Measurements from ENCODE around the gene PDLIM5.
"Not testable (repeated sequence)": the region's sequence is repeated elsewhere in the genome, so short reads cannot be mapped to it uniquely, and the experiment has no call there.

The PDLIM5 gene

DNA sequence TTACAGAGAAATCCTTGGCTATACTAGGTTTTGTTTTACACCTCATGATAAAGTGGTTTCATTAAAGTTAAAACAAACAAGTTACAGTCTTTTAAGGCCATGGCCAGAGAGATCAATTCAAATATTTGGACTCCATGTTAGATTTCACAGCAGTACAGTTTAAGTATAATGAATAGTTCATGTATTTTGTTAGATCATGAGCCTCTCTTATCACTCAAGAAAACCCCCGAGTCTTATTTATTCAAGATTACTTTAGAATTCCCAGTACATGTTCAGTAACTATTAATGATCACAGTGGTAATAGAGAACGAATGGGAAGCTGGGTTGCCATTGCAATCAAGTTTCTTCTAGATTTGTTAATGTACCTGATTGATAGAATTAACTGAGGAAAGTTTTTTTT is 15.2 kb downstream of the PDLIM5 start:
- DNase-seq: no peak

DNA sequence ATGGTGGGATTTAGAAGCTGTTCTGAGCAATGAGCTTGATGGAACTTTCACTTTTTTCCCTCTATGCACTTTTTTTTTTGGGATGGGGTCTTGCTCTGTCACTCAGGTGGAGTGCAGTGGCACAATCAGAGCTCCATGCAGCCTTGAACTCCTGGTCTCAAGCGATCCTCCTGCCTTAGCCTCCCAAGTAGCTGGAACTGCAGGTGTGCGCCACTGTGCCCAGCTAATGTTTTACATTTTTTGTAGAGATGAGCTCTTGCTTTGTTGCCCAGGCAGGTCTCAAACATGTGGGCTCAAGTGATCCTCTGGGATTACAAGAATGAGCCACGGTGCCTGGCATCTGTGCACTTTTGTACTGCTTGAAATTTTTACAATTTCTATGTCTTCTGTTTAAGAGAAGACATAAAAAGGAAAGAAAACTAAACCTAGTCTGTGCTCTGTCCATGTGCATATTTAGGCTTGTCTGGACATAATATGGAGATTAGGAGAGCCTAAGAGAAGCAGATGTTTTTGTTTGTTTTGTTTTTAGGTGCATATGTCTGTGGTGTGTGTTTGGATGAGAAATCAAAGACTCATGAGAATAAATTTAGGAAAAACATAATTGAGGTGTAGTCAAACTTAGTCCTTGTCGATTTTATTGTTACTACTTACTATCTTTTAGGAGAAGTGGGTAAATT is 16.5 kb downstream of the PDLIM5 start:
- no peak for DNase-seq

GRCh38 chr4:94469221-94469784 is 17.6 kb downstream of the PDLIM5 start:
- no peak for DNase-seq

DNA sequence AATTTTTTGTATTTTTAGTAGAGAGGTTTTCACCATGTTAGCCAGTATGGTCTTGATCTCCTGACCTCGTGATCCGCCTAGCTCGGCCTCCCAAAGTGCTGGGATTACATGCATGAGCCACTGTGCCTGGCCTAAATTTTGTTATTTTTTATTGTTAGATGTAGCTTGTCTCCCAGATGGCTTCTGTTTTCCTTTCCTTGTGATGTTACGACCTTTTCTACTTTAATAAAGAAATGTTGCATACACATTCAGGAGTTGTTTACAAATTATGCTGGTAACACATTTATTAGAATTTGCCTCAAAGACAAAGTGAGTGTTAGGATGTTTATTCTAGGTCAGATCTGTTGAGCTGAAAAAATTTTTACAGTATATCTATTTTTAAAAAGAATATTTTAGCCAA is 18.4 kb downstream of the PDLIM5 start:
- no peak for DNase-seq

DNA sequence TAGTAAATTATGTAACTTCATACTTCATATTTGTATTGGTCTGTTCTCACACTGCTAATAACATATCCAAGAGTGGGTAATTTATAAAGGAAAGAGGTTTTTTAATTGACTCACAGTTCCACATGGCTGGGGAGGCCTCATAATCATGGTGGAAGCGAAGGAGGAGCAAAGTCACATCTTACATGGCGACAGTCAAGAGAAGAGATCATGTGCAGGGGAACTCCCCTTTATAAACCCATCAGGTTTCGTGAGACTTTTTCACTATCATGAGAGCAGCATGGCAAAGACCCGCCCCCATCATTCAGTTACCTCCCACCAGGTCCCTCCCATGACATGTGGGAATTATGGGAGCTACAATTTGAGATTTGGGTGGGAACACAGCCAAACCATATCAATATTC is 19.0 kb downstream of the PDLIM5 start:
- DNase-seq: not testable (repeated sequence)

GRCh38 chr4:94472056-94472826 is 20.5 kb downstream of the PDLIM5 start:
- DNase-seq: no peak

DNA sequence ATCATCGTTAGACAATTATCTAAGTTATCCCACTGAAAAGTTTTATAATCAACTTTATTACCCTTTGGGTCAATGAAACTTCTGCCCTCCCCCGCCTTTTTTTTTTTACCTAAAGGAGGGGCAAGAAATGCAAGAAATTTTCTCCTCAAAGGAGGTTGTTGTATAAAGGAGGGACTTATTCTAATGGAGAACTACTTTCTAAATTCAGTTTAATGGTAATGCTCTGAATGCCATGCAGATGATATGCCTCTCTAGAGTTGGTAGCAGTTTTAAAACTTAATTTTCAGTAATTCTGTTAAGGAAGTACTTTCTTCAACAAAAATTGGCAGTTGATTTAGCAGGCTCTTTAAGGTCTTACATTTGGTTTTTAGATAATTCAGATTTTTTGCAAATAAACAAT is 23.3 kb downstream of the PDLIM5 start:
- DNase-seq: no peak

DNA sequence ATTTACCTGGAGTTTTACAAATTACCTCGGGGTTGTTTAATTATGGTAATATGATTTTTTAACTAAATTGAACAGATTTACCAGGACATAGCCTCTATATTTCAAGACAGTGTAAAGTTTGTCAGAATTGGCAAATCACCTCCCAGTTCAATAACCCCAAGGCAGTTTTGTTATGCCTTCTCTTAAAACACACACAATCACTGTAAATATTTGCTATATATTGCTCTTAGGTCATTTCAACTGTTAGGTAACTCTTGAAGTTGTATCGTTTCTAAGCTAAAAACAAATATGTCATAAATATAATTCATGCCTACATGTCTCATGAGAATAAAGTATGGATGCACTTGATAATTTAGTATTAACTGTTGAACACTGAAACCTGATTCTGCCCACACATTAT is 24.1 kb downstream of the PDLIM5 start:
- no peak for DNase-seq

DNA sequence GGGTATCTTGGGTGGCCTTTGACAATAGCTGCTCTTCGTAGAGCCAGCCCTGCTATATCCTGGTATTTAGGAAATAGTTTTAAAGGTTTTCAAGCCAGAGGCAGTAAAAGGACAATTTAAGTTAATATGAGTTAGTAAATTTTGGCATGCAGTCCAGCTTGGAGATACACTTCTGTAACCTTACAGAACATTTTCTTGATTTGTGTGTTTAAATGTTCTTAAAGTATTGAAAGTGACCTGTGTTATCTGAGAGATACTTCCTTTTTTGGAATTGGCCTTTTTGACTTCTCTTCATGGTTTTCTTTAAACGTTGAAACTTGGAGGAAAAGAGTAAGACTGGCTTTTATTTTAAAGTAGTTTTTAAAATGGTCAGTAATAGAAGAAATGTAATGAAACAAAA is 25.5 kb downstream of the PDLIM5 start:
- no peak for DNase-seq

GRCh38 chr4:94478805-94479204 is 27.1 kb downstream of the PDLIM5 start:
- DNase-seq: not testable (repeated sequence)

GRCh38 chr4:94479358-94480141 is 27.8 kb downstream of the PDLIM5 start:
- no peak for DNase-seq

DNA sequence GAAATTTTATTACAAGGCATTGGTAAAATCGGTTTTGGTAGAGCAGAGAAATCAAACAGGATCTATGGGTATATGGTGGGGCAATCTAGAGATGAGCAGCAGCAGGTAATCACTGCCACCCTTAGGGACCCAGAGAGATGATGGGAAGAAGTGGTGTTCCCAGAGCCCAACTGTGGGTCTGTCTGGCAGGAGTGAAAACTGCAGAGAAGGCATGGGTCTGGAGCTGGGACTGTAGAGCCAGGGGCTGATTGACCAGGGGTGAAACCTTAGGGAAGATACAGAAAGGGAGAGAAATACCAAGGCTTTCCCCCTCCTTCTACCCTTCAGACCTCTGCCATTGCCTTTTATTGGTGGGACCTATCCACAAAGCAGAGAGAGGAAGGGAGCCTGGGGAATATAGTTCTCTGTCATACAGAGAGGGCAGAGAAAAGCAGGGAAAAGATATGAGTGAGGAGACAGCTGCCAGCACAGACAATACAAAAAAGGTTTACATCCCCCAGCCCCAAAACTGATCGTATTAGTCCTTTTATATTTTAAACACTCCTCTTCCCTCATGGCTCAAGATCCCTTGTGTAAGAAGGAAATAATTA is 28.7 kb downstream of the PDLIM5 start:
- DNase-seq: no peak

DNA sequence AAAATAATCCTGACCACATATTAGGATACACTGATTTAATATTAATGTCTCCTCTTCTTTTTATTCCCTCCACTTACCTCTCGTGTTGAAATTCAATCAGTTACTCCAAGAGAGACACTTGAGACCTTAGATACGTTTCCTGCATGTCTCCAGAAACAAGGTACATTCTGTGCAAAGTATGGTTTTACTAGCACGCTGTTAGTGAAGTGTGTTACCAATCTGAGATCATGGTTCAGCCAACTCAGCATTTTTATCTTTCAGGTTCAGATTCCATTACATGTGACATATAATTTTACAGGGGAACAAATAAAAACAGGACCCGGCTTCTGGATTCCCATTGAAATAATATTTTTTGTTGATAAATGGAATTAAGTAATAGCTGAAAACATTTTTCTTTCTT is 32.2 kb downstream of the PDLIM5 start:
- no peak for DNase-seq

- DNase-seq: no peak
Observed at GRCh38 chr4:94484818-94485217, 33.1 kb downstream of the PDLIM5 start.

DNA sequence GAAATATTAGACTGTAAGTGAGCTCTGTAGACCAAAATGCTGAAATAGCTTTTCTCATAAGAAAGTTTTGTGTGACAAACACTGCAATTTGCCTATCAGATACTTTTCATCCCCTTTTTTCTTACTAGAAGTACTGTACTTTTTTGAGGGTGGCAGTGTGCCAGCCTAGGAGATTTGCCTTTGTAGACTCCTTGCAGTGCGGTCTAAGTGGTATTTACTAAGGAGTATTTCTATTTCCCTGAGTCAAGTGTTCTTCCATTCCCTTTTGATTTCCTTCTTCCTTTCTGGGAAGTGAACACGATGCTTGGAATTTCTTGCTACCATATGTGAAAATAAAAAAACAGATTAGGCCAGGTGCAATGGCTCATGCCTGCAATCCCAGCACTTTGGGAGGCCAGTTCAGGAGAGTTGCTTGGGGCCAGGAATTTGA is 34.6 kb downstream of the PDLIM5 start:
- DNase-seq: no peak

GRCh38 chr4:94488670-94489069 is 36.9 kb downstream of the PDLIM5 start:
- no peak for DNase-seq

- no peak for DNase-seq
Observed at GRCh38 chr4:94489098-94489497, 37.4 kb downstream of the PDLIM5 start.

- DNase-seq: no peak
Observed at GRCh38 chr4:94490437-94490836, 38.7 kb downstream of the PDLIM5 start.

GRCh38 chr4:94491322-94491721 is 39.6 kb downstream of the PDLIM5 start:
- DNase-seq: no peak

- DNase-seq: no peak
Observed at GRCh38 chr4:94495408-94495807, 43.7 kb downstream of the PDLIM5 start.

DNA sequence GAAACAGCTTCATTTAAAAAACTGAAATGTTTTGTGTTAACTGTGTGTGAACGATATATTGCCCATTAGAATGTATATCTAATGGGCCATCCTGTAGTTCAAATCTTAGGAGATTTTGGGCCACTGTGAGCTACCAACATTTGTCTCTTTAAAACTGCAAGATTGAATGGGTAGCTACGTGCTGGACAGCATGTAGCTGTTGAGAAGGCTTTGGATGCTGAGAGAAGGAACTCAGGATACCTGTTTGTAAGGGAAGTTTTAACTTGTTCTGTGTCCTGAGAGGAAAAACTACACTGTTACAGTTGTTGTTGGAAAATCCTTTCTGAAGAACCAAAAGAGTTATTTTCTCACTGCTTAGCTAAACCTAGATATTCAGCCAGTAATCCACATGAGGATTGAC is 45.9 kb downstream of the PDLIM5 start:
- no peak for DNase-seq

DNA sequence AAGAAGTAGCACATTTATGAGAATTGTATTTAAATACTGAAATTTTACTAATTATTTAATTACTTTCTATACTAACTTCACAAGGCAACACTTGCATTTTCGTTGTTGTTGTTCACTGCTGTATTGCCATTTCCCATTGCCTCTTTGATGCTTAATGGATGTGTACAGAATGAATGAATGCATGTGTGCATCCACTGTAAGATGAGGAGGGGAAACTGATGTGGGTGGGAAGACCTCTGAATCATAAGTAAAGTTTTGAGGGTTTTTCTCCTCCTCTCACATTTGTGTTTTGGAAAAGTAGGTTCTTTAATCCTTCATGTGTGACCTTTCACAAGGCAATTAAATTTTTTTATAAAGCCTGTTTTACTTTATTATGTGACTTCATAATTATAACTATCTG is 46.8 kb downstream of the PDLIM5 start:
- no peak for DNase-seq

GRCh38 chr4:94500685-94501084 is 48.9 kb downstream of the PDLIM5 start:
- no peak for DNase-seq
